OCI-LY7 (cell line): ENCODE results near the gene ATG2A. TPM values are rescaled to one million over a fixed set of nuclear protein-coding genes. Genes with fewer than 3 reads are reported as not detected.

Experiments
- BruUV-seq: library from RNA; stranded (reverse); fragments of 400-500 nt; replicated peaks from 2 replicates; lab custom pipeline; 2021; lab: Mats Ljungman, UMichigan
- CTCF ChIA-PET: fragments of 300-600 bp; sonication (Branson Sonifier 250); formaldehyde crosslinking; loops from one replicate; lab custom pipeline; 2022; ENCODE audit warnings: antibody characterized with exemption; ENCODE audit not compliant: unreplicated experiment; lab: Charles Lee
- POLR2A ChIA-PET: fragments of 300-600 bp; sonication (Branson Sonifier 250); formaldehyde crosslinking; loops from one replicate; lab custom pipeline; 2022; ENCODE audit warnings: antibody characterized with exemption; lab: Charles Lee
- DNase-seq: peaks from one replicate; pipeline ENCODE4 v3.0.0-alpha.2; 2015; ENCODE audit warnings: low spot score
- H2AFZ ChIP-seq: fragments of 200-600 bp; sonication (generic), shearing (Covaris generic); 2 replicates; pipeline ENCODE4 v1.6.1; 2014; ENCODE audit warnings: mild to moderate bottlenecking, antibody characterized with exemption, low read length, moderate library complexity
- H3K27ac ChIP-seq: fragments of 200-600 bp; sonication (generic); 2 replicates; pipeline ENCODE4 v1.5.1; 2014; ENCODE audit warnings: mixed run types, low read depth, mild to moderate bottlenecking, moderate library complexity, low read length, inconsistent platforms; ENCODE audit not compliant: poor library complexity, severe bottlenecking
- H3K36me3 ChIP-seq: fragments of 200-600 bp; sonication (generic); 2 replicates; pipeline ENCODE4 v1.6.1; 2014; ENCODE audit warnings: mild to moderate bottlenecking, antibody characterized with exemption, low read length, moderate library complexity, mixed read lengths; ENCODE audit not compliant: insufficient read depth
- H3K4me1 ChIP-seq: fragments of 200-600 bp; sonication (generic); 2 replicates; pipeline ENCODE4 v1.5.1; 2014; ENCODE audit warnings: mild to moderate bottlenecking, low read length; ENCODE audit not compliant: insufficient read depth, poor library complexity, severe bottlenecking
- H3K4me2 ChIP-seq: fragments of 200-600 bp; sonication (generic); 2 replicates; pipeline ENCODE4 v1.6.1; 2014; ENCODE audit warnings: mild to moderate bottlenecking, low read length
- H3K4me3 ChIP-seq: fragments of 200-600 bp; sonication (generic); 2 replicates; pipeline ENCODE4 v1.5.1; 2014; ENCODE audit warnings: mild to moderate bottlenecking, low read depth, low read length; ENCODE audit not compliant: poor library complexity, severe bottlenecking
- H3K79me2 ChIP-seq: fragments of 200-600 bp; sonication (generic); 2 replicates; pipeline ENCODE4 v1.6.1; 2016; ENCODE audit warnings: low read depth, mild to moderate bottlenecking, low read length, moderate library complexity, mixed read lengths; ENCODE audit not compliant: insufficient read depth
- H3K9me2 ChIP-seq: fragments of 200-600 bp; sonication (generic); 2 replicates; pipeline ENCODE4 v1.6.1; 2016; ENCODE audit warnings: mild to moderate bottlenecking, low read length, mixed read lengths; ENCODE audit not compliant: insufficient read depth
- H3K9me3 ChIP-seq: fragments of 200-600 bp; sonication (generic); 2 replicates; pipeline ENCODE4 v1.6.1; 2014; ENCODE audit warnings: mild to moderate bottlenecking, mixed run types, low read length, mixed read lengths
- H4K20me1 ChIP-seq: fragments of 200-600 bp; sonication (generic); 2 replicates; pipeline ENCODE4 v1.6.1; 2014; ENCODE audit warnings: mild to moderate bottlenecking, antibody characterized with exemption, low read length, moderate library complexity, mixed read lengths; ENCODE audit not compliant: insufficient read depth
- CTCF ChIP-seq: fragments of 200-600 bp; sonication (generic); conservative IDR thresholded peaks from 2 replicates; pipeline ENCODE4 v1.5.1; 2014; ENCODE audit warnings: mild to moderate bottlenecking, antibody characterized with exemption, low read length, moderate library complexity, mixed read lengths
- EZH2phosphoT487 ChIP-seq: fragments of 200-600 bp; sonication (generic); IDR thresholded peaks from 2 replicates; pipeline ENCODE4 v1.6.1; 2018; ENCODE audit warnings: low read depth, borderline replicate concordance, mild to moderate bottlenecking, mixed run types, antibody characterized with exemption, low read length, moderate library complexity, mixed read lengths
- intact Hi-C: fragments of 100-400 bp; cut with micrococcal nuclease; formaldehyde crosslinking; loops from one replicate; pipeline ENCODE4 v1.10.0; 2022; ENCODE audit not compliant: unreplicated experiment
- total RNA-seq, 2 experiments: library from RNA; depleted of rRNA in 1 of 2; stranded (reverse); fragments of >200 nt in 1 of 2; shearing (Covaris generic) in 1 of 2; gene quantifications; 2 replicates each; pipeline ENCODE4 v1.2.3, GENCODE V29; 2014 to 2022

The ATG2A gene
- total RNA-seq, 2 experiments from 2014 or later = 18.1 to 28.2 TPM

- H3K9me3 ChIP-seq = no peaks in the 10 kb centered on the region
- no peak for DNase-seq
- ChIA-PET POLR2A (interaction anchor here (0.6 kb wide), 1 partner anchor 84 kb away, joined by 3 read pairs; no protein-coding TSS in a partner anchor), CTCF (interaction anchor here (1.1 kb wide), 1 partner anchor 8 kb away, joined by 3 read pairs; no protein-coding TSS in a partner anchor)
- TF ChIP-seq CTCF = no peak
- no peak for TF ChIP-seq EZH2phosphoT487
- H3K9me2 ChIP-seq = no peaks in the 10 kb centered on the region
- no TSS peak for BruUV-seq
- no peak overlapping the region for H3K27ac ChIP-seq
- no peak overlapping the region for H3K4me3 ChIP-seq
- H3K4me2 ChIP-seq = no peak overlapping the region
- no peak overlapping the region for H2AFZ ChIP-seq
- intact Hi-C loops = no loop called here
- H3K79me2 ChIP-seq = no peaks in the 10 kb centered on the region; the same call in 1 of the 2 replicates
- H3K36me3 ChIP-seq = peaks cover 11% of the 10 kb centered on the region; the same call in 1 of the 2 replicates
- peaks cover 18% of the 10 kb centered on the region for H3K4me1 ChIP-seq
- H4K20me1 ChIP-seq = no peaks in the 10 kb centered on the region
Observed at GRCh38 chr11:64926689-64927088, 9.7 kb upstream of the ATG2A start.

GRCh38 chr11:64925536-64926436 lies 8.8 kb upstream of the ATG2A start:
- POLR2A ChIA-PET = no interaction called here
- no TSS peak for BruUV-seq

More at GRCh38 chr11:64925536-64926436, 8.8 kb upstream of the ATG2A start:
- CTCF ChIA-PET = interaction anchor here (1.1 kb wide), 1 partner anchor 9 kb away, joined by 3 read pairs; no protein-coding TSS in a partner anchor
- peak overlapping the region; percentile 78 for H3K4me3 ChIP-seq
- peaks cover 4% of the 10 kb centered on the region; the same call in 1 of the 2 replicates for H3K36me3 ChIP-seq
- no peaks in the 10 kb centered on the region for H3K9me3 ChIP-seq
- no peak overlapping the region for H3K27ac ChIP-seq
- H3K4me2 ChIP-seq = peak overlapping the region; percentile 84
- peaks cover 18% of the 10 kb centered on the region for H3K4me1 ChIP-seq
- intact Hi-C loops = loop anchor here (2.0 kb wide), 1 partner anchor 87 kb away; no protein-coding TSS in a partner anchor
- H3K9me2 ChIP-seq = no peaks in the 10 kb centered on the region
- H2AFZ ChIP-seq = no peak overlapping the region
- DNase-seq = no peak
- no peaks in the 10 kb centered on the region for H4K20me1 ChIP-seq
- TF ChIP-seq CTCF = no peak
- TF ChIP-seq EZH2phosphoT487 = no peak
- H3K79me2 ChIP-seq = no peaks in the 10 kb centered on the region; the same call in 1 of the 2 replicates
